Sigmoid colon (tissue), 7 donors: ENCODE measurements around the gene UVRAG. TPM values are rescaled to one million over a fixed set of nuclear protein-coding genes. Genes with fewer than 3 reads are reported as not detected.
A peak's percentile ranks its signal among the peaks of the same experiment; 100 is the strongest.
"Not testable (repeated sequence)": the region's sequence is repeated elsewhere in the genome, so short reads cannot be mapped to it uniquely, and the experiment has no call there.

ENCODE experiments used
- DNase-seq: peaks from one replicate; pipeline ENCODE4 v3.0.0-alpha.2; 2019
- H3K27ac ChIP-seq, 4 donors: fragments of 200-600 bp; sonication (generic); one replicate each; pipeline ENCODE4 v1.5.1; 2016 to 2019; ENCODE audit warnings: mild to moderate bottlenecking in 1 of 4
- H3K27me3 ChIP-seq, 3 donors: fragments of 200-600 bp; sonication (generic); one replicate each; pipeline ENCODE4 v1.5.1; 2019; ENCODE audit warnings: mild to moderate bottlenecking in 1 of 3
- H3K36me3 ChIP-seq, 4 donors: fragments of 200-600 bp; sonication (generic); one replicate each; pipeline ENCODE4 v1.5.1; 2016 to 2019
- H3K4me1 ChIP-seq, 4 donors: fragments of 200-600 bp; sonication (generic); one replicate each; pipeline ENCODE4 v1.5.1; 2017 to 2019
- H3K4me3 ChIP-seq, 4 donors: fragments of 200-600 bp; sonication (generic); one replicate each; pipeline ENCODE4 v1.5.1; 2017 to 2019; ENCODE audit warnings: mild to moderate bottlenecking in 2 of 4, moderate library complexity in 1 of 4
- H3K9me3 ChIP-seq, 4 donors: fragments of 200-600 bp in 3 of 4; sonication (generic) in 3 of 4; one replicate each; pipeline versions ENCODE4 v1.5.1 to v1.6.1; 2013 to 2019
- CTCF ChIP-seq, 4 experiments: fragments of 450-650 bp in 3 of 4; fragments of 200-600 bp in 1 of 4; IDR thresholded peaks; one replicate each; pipeline ENCODE4 v1.5.1; 2016 to 2019; ENCODE audit warnings: antibody characterized with exemption in 4 of 4, mild to moderate bottlenecking in 3 of 4, moderate library complexity in 2 of 4
- EP300 ChIP-seq, 4 donors: sonication (generic); formaldehyde crosslinking; IDR thresholded peaks; one replicate each; pipeline ENCODE4 v1.6.1; 2017; ENCODE audit warnings: antibody characterized with exemption in 4 of 4
- POLR2A ChIP-seq, 2 donors: fragments of 450-650 bp; IDR thresholded peaks; one replicate each; pipeline ENCODE4 v1.6.1; 2016; ENCODE audit warnings: antibody characterized with exemption in 2 of 2, mild to moderate bottlenecking in 2 of 2, moderate library complexity in 2 of 2
- POLR2AphosphoS5 ChIP-seq, 4 donors: sonication (generic); formaldehyde crosslinking; IDR thresholded peaks; one replicate each; pipeline ENCODE4 v1.6.1; 2017; ENCODE audit warnings: antibody characterized with exemption in 4 of 4
- WGBS, 2 donors: extraction: QIAGEN DNeasy Blood & Tissue Kit; methylation state at CpG; one replicate each; pipeline ENCODE4 v1.1.7; 2013; 5-methylcytosine and 5-hydroxymethylcytosine counted together
- intact Hi-C: fragments of 100-400 bp; cut with DNase I; formaldehyde crosslinking; loops from one replicate; pipeline ENCODE4 v1.15.1; 2023
- polyA plus RNA-seq, 3 donors: library from polyadenylated mRNA; stranded (reverse); fragments of 200-250 nt; gene quantifications; one replicate each; pipeline ENCODE4 v1.2.3, GENCODE V29; 2013
- total RNA-seq, 4 donors: library from RNA; depleted of rRNA; stranded (reverse); fragments of >200 nt; gene quantifications; one replicate each; pipeline ENCODE4 v1.1.0, GENCODE V29; 2016
- donor health status: healthy with polysubstance abuse.
- donor health status: Bipolar disorder and iron deficiency.
- donor health status: healthy.

The UVRAG gene
- total and polyA plus RNA-seq, 7 donors = 4.9 to 43.2 (median 29.3) TPM

GRCh38 chr11:76077575-76078150, 262.7 kb downstream of the UVRAG start:
- peaks cover 0 to 28% (median 17%) of the 10 kb centered on the region in 4 donors for H3K4me1 ChIP-seq
- no peak overlapping the region for H3K4me3 ChIP-seq
- no peak for DNase-seq
- intact Hi-C loops = no loop called here
- H3K9me3 ChIP-seq = no peaks in the 10 kb centered on the region
- WGBS, 2 donors = 42 to 87% methylated on average over 1 of the region's 1 CpG
- H3K27ac ChIP-seq = peak overlapping the region in 2 of 4 donors; percentile 5 to 16
- TF ChIP-seq POLR2AphosphoS5 (IDR thresholded peaks at IDR 0.05) (no peak), EP300 (IDR thresholded peaks at IDR 0.05) (no peak), POLR2A (IDR thresholded peaks at IDR 0.05) (no peak), CTCF (IDR thresholded peaks at IDR 0.05) (no peak)
- H3K27me3 ChIP-seq = no peaks in the 10 kb centered on the region
- no peaks in the 10 kb centered on the region for H3K36me3 ChIP-seq

GRCh38 chr11:76081084-76081483, 266.1 kb downstream of the UVRAG start:
- H3K4me3 ChIP-seq, DNase-seq, H3K36me3 ChIP-seq, H3K27ac ChIP-seq, H3K27me3 ChIP-seq, H3K9me3 ChIP-seq, intact Hi-C loops: not testable (repeated sequence)
- H3K4me1 ChIP-seq = peaks cover 0 to 26% (median 18%) of the 10 kb centered on the region in 4 donors
- 88 to 94% methylated on average over 5 of the region's 5 CpGs for WGBS, 2 donors

GRCh38 chr11:76083563-76084451, 268.8 kb downstream of the UVRAG start:
- Histone ChIP-seq H3K27me3 (no peaks in the 10 kb centered on the region), H3K4me3 (no peak overlapping the region), H3K9me3 (no peaks in the 10 kb centered on the region), H3K4me1 (peaks cover 0 to 17% (median 12%) of the 10 kb centered on the region in 4 donors), H3K27ac (peak overlapping the region in 3 of 4 donors; percentile 4 to 68 (median 63)), H3K36me3 (no peaks in the 10 kb centered on the region)
- TF ChIP-seq CTCF (IDR thresholded peaks at IDR 0.05) (no peak), EP300 (IDR thresholded peaks at IDR 0.05) (peak in 1 of 4 donors; percentile 50), POLR2AphosphoS5 (IDR thresholded peaks at IDR 0.05) (peak in 2 of 4 donors; percentile 48 to 53)
- intact Hi-C loops = no loop called here
- no peak for DNase-seq
- WGBS, 2 donors = 75 to 85% methylated on average over 7 of the region's 7 CpGs

GRCh38 chr11:76085270-76085669, 270.3 kb downstream of the UVRAG start:
- DNase-seq = no peak
- Histone ChIP-seq H3K9me3 (no peaks in the 10 kb centered on the region), H3K27ac (no peak overlapping the region), H3K36me3 (peaks cover 0 to 8% (median 0%) of the 10 kb centered on the region in 4 donors), H3K27me3 (no peaks in the 10 kb centered on the region), H3K4me1 (peaks cover 0 to 17% (median 12%) of the 10 kb centered on the region in 4 donors), H3K4me3 (no peak overlapping the region)
- 88 to 95% methylated on average over 1 of the region's 1 CpG for WGBS, 2 donors
- intact Hi-C loops = no loop called here
- TF ChIP-seq POLR2A (IDR thresholded peaks at IDR 0.05) = no peak
- TF ChIP-seq EP300 (IDR thresholded peaks at IDR 0.05) = no peak
- no peak for TF ChIP-seq CTCF (IDR thresholded peaks at IDR 0.05)
- no peak for TF ChIP-seq POLR2AphosphoS5 (IDR thresholded peaks at IDR 0.05)
